ENCODE data around the gene TTLL9.

- no peak for TF ChIP-seq FOXP2 (optimal IDR thresholded peaks at IDR 0.05; ENCODE audit: borderline replicate concordance, extremely low read depth, extremely low read length, insufficient read depth)
- TF ChIP-seq TAF1 (IDR thresholded peaks at IDR 0.05; ENCODE audit: borderline replicate concordance, insufficient read depth, low read length), result no peak
- no peak for TF ChIP-seq POLR2AphosphoS5 (IDR thresholded peaks at IDR 0.05; ENCODE audit: low read depth, low read length)
- TF ChIP-seq, protein P1, sequence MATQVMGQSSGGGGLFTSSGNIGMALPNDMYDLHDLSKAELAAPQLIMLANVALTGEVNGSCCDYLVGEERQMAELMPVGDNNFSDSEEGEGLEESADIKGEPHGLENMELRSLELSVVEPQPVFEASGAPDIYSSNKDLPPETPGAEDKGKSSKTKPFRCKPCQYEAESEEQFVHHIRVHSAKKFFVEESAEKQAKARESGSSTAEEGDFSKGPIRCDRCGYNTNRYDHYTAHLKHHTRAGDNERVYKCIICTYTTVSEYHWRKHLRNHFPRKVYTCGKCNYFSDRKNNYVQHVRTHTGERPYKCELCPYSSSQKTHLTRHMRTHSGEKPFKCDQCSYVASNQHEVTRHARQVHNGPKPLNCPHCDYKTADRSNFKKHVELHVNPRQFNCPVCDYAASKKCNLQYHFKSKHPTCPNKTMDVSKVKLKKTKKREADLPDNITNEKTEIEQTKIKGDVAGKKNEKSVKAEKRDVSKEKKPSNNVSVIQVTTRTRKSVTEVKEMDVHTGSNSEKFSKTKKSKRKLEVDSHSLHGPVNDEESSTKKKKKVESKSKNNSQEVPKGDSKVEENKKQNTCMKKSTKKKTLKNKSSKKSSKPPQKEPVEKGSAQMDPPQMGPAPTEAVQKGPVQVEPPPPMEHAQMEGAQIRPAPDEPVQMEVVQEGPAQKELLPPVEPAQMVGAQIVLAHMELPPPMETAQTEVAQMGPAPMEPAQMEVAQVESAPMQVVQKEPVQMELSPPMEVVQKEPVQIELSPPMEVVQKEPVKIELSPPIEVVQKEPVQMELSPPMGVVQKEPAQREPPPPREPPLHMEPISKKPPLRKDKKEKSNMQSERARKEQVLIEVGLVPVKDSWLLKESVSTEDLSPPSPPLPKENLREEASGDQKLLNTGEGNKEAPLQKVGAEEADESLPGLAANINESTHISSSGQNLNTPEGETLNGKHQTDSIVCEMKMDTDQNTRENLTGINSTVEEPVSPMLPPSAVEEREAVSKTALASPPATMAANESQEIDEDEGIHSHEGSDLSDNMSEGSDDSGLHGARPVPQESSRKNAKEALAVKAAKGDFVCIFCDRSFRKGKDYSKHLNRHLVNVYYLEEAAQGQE (IDR thresholded peaks at IDR 0.05; ENCODE audit: insufficient read depth in 1 of 2, low read depth in 2 of 2, low read length in 2 of 2), result no peak
Measured at GRCh38 chr20:31937820-31938219, 67.4 kb downstream of the TTLL9 start.

Measured in PFSK-1 (cell line).